ENCODE results near the gene DNAJC5.

DNA sequence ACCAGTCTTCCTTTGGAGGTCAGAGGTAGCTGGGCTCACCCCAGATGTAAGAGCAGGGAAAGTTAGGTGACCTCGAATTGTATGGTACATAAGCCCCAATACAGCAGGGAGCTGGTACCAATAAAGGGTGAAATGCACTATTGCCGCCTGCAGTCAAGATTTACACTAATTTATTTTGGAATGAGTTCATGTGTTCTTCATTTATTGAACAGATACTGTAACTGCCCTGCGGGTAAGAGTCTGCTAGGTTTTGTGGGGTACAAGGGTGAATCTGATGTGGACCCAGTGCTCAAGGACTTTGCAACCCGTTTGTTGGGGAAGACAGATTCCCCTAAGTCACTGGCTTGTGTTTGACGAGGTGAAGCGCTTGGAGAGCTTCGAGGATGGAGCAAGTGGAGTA is 2.5 kb upstream of the DNAJC5 start:
- TF ChIP-seq, protein P1, sequence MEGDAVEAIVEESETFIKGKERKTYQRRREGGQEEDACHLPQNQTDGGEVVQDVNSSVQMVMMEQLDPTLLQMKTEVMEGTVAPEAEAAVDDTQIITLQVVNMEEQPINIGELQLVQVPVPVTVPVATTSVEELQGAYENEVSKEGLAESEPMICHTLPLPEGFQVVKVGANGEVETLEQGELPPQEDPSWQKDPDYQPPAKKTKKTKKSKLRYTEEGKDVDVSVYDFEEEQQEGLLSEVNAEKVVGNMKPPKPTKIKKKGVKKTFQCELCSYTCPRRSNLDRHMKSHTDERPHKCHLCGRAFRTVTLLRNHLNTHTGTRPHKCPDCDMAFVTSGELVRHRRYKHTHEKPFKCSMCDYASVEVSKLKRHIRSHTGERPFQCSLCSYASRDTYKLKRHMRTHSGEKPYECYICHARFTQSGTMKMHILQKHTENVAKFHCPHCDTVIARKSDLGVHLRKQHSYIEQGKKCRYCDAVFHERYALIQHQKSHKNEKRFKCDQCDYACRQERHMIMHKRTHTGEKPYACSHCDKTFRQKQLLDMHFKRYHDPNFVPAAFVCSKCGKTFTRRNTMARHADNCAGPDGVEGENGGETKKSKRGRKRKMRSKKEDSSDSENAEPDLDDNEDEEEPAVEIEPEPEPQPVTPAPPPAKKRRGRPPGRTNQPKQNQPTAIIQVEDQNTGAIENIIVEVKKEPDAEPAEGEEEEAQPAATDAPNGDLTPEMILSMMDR (IDR thresholded peaks at IDR 0.05): no peak
- TF ChIP-seq POLR2A (IDR thresholded peaks at IDR 0.05): no peak
